AG09309 (cell line): ENCODE measurements around the gene TMEM163.

Experiments
- DNase-seq: peaks from one replicate; pipeline ENCODE4 v3.0.0-alpha.2; 2010; ENCODE audit warnings: low read depth
- H3K4me3 ChIP-seq: 2 replicates; pipeline ENCODE4 v1.5.1; 2011; ENCODE audit warnings: mild to moderate bottlenecking, low read depth, low read length, moderate library complexity; ENCODE audit not compliant: control insufficient read depth
- TF ChIP-seq, protein P1 (sequence below): IDR thresholded peaks from 2 replicates; pipeline ENCODE4 v1.5.1; 2011; ENCODE audit warnings: mild to moderate bottlenecking, low read depth, low read length, inconsistent platforms; ENCODE audit not compliant: insufficient read depth, control insufficient read depth; ENCODE audit errors: missing control alignments

The TMEM163 gene

DNA sequence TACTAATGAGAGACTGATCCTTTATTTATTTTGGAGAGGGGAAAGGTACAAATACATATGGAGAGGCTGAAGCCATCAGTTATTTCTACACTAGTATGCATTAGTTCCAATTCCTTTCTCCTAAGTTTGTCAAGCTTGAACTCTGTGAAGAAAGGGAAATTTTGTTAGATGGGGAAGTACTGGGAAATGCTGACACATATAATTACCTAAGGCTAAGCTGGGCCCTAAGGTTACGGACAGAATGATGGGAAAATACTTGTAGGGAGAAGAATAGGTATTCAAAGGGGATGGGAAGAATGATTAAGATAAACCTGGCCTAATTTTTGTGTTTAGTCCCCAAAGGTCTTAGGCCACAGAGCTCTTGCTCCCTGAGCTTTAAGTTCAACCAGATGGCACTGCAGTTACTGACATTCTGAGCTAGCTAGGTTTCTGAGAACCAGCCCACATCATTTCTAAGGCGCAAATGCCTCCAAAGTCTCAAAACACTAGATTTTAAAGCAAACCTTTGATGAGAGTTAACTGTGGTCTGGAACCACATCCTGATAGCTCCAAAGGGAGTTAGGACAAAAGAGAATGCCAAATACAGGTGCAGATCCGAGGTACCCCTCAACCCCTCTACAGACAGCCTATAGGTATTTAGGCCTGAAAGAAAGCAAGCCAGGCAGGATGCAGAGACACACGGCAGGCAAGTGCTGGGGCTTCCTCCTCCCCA, 2.7 kb downstream of the TMEM163 start:
- no peak for DNase-seq
- TF ChIP-seq, protein P1, sequence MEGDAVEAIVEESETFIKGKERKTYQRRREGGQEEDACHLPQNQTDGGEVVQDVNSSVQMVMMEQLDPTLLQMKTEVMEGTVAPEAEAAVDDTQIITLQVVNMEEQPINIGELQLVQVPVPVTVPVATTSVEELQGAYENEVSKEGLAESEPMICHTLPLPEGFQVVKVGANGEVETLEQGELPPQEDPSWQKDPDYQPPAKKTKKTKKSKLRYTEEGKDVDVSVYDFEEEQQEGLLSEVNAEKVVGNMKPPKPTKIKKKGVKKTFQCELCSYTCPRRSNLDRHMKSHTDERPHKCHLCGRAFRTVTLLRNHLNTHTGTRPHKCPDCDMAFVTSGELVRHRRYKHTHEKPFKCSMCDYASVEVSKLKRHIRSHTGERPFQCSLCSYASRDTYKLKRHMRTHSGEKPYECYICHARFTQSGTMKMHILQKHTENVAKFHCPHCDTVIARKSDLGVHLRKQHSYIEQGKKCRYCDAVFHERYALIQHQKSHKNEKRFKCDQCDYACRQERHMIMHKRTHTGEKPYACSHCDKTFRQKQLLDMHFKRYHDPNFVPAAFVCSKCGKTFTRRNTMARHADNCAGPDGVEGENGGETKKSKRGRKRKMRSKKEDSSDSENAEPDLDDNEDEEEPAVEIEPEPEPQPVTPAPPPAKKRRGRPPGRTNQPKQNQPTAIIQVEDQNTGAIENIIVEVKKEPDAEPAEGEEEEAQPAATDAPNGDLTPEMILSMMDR, result no peak
- no peak overlapping the region for H3K4me3 ChIP-seq

DNA sequence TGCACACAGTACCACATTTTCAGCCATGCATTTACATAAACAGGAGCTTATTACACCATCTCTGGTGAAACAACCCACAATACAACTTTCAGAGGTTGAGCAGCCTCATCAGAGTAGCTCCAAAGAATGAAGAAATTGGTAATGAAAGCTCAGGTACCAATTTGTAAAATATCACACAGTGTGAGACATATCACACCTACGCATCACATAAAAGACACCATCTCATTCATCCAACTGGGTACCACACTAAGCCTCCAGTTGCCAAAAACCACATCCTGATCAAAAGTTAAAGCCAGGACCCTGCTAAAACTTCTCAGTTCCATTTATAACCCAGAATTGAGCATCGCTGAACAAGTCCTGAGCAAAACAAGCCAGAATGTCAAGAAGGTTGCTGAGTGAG, 4.6 kb downstream of the TMEM163 start:
- DNase-seq, result no peak
- no peak overlapping the region for H3K4me3 ChIP-seq
- TF ChIP-seq, protein P1, result no peak

DNA sequence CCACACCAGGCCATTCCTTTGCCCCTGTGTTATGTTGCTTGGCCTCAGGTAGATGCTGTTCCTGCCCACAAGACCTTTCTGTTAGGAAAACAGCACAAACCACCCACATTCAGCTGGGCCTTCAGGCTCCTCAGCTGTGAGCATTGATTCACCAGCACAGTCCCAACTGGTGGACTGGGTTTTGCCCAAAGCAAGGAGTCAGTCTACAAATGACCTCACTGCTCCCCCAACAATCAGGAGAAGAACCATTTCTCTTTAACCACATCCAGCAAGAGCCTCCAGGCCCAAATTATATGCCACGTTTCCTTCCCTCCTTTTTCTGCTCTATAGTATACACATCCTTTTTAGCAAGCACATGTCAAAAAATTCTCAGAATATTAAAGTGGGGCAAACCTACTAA, 5.2 kb downstream of the TMEM163 start:
- DNase-seq, result no peak
- TF ChIP-seq, protein P1, result no peak
- H3K4me3 ChIP-seq, result no peak overlapping the region

DNA sequence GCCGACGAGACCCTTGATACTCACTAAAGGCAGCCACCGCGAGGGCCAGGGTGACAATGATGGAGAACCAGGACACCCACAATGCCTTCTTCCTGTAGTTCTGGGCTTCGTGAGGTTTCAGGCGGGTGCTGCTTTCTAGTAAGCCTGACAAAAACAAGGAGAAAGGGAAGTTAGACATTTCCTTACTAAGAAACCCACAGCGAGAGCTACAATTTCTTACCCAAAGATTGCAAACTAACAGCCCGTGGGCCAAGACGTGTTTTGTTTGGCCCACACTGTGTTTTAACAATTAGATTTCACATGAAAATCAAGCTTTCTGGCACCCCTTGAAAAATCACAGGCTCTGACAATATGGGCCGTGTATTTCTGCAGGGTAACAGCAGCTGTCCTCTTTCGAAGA, 5.6 kb downstream of the TMEM163 start:
- TF ChIP-seq, protein P1, result no peak
- no peak for DNase-seq
- H3K4me3 ChIP-seq, result no peak overlapping the region

DNA sequence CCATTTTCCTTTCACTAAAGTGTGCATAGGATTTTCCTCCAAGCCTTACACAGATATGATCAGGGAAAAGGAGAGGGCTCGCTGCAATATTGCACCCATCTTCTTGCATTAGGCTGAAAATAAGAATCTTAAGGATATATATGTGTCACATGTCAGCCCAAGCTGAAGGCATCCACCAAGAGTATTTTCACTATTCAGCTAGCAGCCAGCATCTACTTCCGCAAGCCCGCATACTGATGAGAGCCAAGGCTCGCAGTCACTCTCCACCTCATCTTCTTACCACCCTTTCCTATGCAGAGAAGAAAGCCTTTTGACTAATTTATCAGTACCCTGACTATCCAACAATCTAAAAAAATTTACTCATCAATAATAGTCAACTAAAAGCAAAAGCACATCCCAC, 6.1 kb downstream of the TMEM163 start:
- no peak overlapping the region for H3K4me3 ChIP-seq
- TF ChIP-seq, protein P1, result no peak
- no peak for DNase-seq

DNA sequence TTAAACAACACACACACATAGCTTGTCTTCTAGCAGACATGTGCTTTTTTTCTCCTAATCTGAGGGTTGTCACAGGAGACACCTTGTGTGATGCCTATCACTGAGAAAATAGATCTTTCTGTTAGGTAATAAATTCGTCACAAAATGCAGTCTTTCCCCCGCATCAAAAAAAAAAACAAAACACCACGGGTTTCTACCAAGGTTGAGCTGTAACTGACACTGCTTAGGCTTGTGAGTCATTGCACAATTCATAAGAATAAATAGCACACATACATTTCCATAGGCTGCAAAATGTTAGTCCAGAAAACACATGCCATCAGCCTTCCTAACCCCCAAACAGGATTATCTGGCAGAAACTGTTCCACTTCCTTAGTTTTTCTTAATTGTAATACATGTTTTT, 6.5 kb downstream of the TMEM163 start:
- TF ChIP-seq, protein P1, result no peak
- H3K4me3 ChIP-seq, result no peak overlapping the region
- DNase-seq, result no peak
